ENCODE results near the gene NLRX1. TPM values are rescaled to one million over a fixed set of nuclear protein-coding genes. Genes with fewer than 3 reads are reported as not detected.
A peak's percentile ranks its signal among the peaks of the same experiment; 100 is the strongest.

NLRX1 gene
- total and polyA plus RNA-seq, 4 experiments from 2014 or later: 5.5 to 9.2 (median 8.1) TPM

- H3K27ac ChIP-seq (ENCODE audit: low read depth, low read length): no peak overlapping the region
- peak overlapping the region; percentile 26 to 85 (median 61) for H3K4me3 Mint-ChIP-seq
- no peaks in the 10 kb centered on the region for H3K36me3 ChIP-seq (ENCODE audit: insufficient read depth, low read length)
- POLR2A ChIA-PET (ENCODE audit: partially characterized antibody): interaction anchor here (1.0 to 3.3 kb wide), 14 partner anchors 15 to 137 kb away, joined by 3 to 44 read pairs (median 10); partner anchors contain the start of genes DPAGT1, HMBS, NLRX1 and VPS11
- H3K27ac Mint-ChIP-seq: peak overlapping the region in 5 of 7 donors; percentile 47 to 77 (median 68)
- H3K4me1 ChIP-seq (ENCODE audit: insufficient read depth, low read length): peaks cover 34% of the 10 kb centered on the region
- peaks cover 15 to 47% (median 27%) of the 10 kb centered on the region in 4 donors for H3K4me1 Mint-ChIP-seq
- no peaks in the 10 kb centered on the region for H3K27me3 Mint-ChIP-seq
- H3K4me3 ChIP-seq (ENCODE audit: low read length in 2 of 2): no peak overlapping the region
- intact Hi-C loops (cut with micrococcal nuclease): loop anchor here (1.0 to 5.0 kb wide), 3 partner anchors 37 to 118 kb away; no protein-coding TSS in a partner anchor
- no peaks in the 10 kb centered on the region for H3K27me3 ChIP-seq (ENCODE audit: insufficient read depth, low read length)
- CTCF ChIA-PET (ENCODE audit: partially characterized antibody): interaction anchor here (0.7 to 4.9 kb wide), 22 partner anchors 9 to 612 kb away, joined by 3 to 79 read pairs (median 5); partner anchors contain the start of genes HINFP and VPS11
- peaks cover 4 to 6% of the 10 kb centered on the region in 2 donors for H3K36me3 Mint-ChIP-seq
- no peaks in the 10 kb centered on the region for H3K9me3 ChIP-seq (ENCODE audit: control insufficient read depth in 1 of 2, low read length in 2 of 2)
- H3K9me3 Mint-ChIP-seq: no peaks in the 10 kb centered on the region
- no peak for DNase-seq
Measured at GRCh38 chr11:119205080-119205479, 36.6 kb downstream of the NLRX1 start.

- no peaks in the 10 kb centered on the region for H3K27me3 ChIP-seq (ENCODE audit: insufficient read depth, low read length)
- Mint-ChIP-seq H3K27me3 (no peaks in the 10 kb centered on the region), H3K9me3 (no peaks in the 10 kb centered on the region), H3K4me1 (peaks cover 15 to 54% (median 28%) of the 10 kb centered on the region in 4 donors), H3K36me3 (peaks cover 4 to 6% of the 10 kb centered on the region in 2 donors), H3K4me3 (peak within 1 kb of the TSS; percentile 91 to 100 (median 96)), H3K27ac (peak within 1 kb of the TSS; percentile 80 to 96 (median 94))
- H3K27ac ChIP-seq (ENCODE audit: low read depth, low read length): peak within 1 kb of the TSS; percentile 77
- DNase-seq: peak; percentile 91 to 95 (median 92)
- peaks cover 35% of the 10 kb centered on the region for H3K4me1 ChIP-seq (ENCODE audit: insufficient read depth, low read length)
- ChIA-PET POLR2A (ENCODE audit: partially characterized antibody) (interaction anchor here (0.5 to 3.3 kb wide), 37 partner anchors 8 to 415 kb away, joined by 3 to 44 read pairs (median 5); partner anchors contain the start of genes C2CD2L, DDX6, DPAGT1 and HMBS), CTCF (ENCODE audit: partially characterized antibody) (interaction anchor here (0.6 to 4.9 kb wide), 37 partner anchors 10 to 613 kb away, joined by 3 to 79 read pairs (median 5); partner anchors contain the start of genes HINFP and VPS11)
- H3K36me3 ChIP-seq (ENCODE audit: insufficient read depth, low read length): no peaks in the 10 kb centered on the region
- peak within 1 kb of the TSS; percentile 64 to 94 for H3K4me3 ChIP-seq (ENCODE audit: low read length in 2 of 2)
- intact Hi-C loops (cut with micrococcal nuclease): loop anchor here (1.0 to 5.0 kb wide), 5 partner anchors 23 to 117 kb away; no protein-coding TSS in a partner anchor
- no peaks in the 10 kb centered on the region for H3K9me3 ChIP-seq (ENCODE audit: control insufficient read depth in 1 of 2, low read length in 2 of 2)
Measured at GRCh38 chr11:119205574-119206510, 37.3 kb downstream of the NLRX1 start, which contains the start of gene CBL. TSS of gene CBL (plus strand) at chr11:119206339. CDS start at chr11:119206418, 79 bp downstream.

- H3K4me1 ChIP-seq (ENCODE audit: insufficient read depth, low read length): peaks cover 35% of the 10 kb centered on the region
- H3K4me1 Mint-ChIP-seq: peaks cover 15 to 57% (median 29%) of the 10 kb centered on the region in 4 donors
- H3K4me3 Mint-ChIP-seq: peak overlapping the region; percentile 91 to 100 (median 96)
- DNase-seq: peak; percentile 38 to 73 (median 45)
- H3K36me3 ChIP-seq (ENCODE audit: insufficient read depth, low read length): no peaks in the 10 kb centered on the region
- H3K27me3 ChIP-seq (ENCODE audit: insufficient read depth, low read length): no peaks in the 10 kb centered on the region
- peak overlapping the region; percentile 77 for H3K27ac ChIP-seq (ENCODE audit: low read depth, low read length)
- H3K27ac Mint-ChIP-seq: peak overlapping the region; percentile 80 to 96 (median 94)
- H3K27me3 Mint-ChIP-seq: no peaks in the 10 kb centered on the region
- CTCF ChIA-PET (ENCODE audit: partially characterized antibody): interaction anchor here (0.6 to 4.9 kb wide), 36 partner anchors 11 to 614 kb away, joined by 3 to 79 read pairs (median 5); partner anchors contain the start of genes HINFP and VPS11
- H3K9me3 ChIP-seq (ENCODE audit: control insufficient read depth in 1 of 2, low read length in 2 of 2): no peaks in the 10 kb centered on the region
- POLR2A ChIA-PET (ENCODE audit: partially characterized antibody): interaction anchor here (0.5 to 3.3 kb wide), 36 partner anchors 9 to 416 kb away, joined by 3 to 44 read pairs (median 5); partner anchors contain the start of genes C2CD2L, DDX6, DPAGT1 and HMBS
- H3K9me3 Mint-ChIP-seq: no peaks in the 10 kb centered on the region
- peak overlapping the region; percentile 64 to 94 for H3K4me3 ChIP-seq (ENCODE audit: low read length in 2 of 2)
- H3K36me3 Mint-ChIP-seq: peaks cover 4 to 6% of the 10 kb centered on the region in 2 donors
- intact Hi-C loops (cut with micrococcal nuclease): loop anchor here (1.0 to 5.0 kb wide), 3 partner anchors 22 to 78 kb away; no protein-coding TSS in a partner anchor
Measured at GRCh38 chr11:119206511-119207414, 38.2 kb downstream of the NLRX1 start.

DNA sequence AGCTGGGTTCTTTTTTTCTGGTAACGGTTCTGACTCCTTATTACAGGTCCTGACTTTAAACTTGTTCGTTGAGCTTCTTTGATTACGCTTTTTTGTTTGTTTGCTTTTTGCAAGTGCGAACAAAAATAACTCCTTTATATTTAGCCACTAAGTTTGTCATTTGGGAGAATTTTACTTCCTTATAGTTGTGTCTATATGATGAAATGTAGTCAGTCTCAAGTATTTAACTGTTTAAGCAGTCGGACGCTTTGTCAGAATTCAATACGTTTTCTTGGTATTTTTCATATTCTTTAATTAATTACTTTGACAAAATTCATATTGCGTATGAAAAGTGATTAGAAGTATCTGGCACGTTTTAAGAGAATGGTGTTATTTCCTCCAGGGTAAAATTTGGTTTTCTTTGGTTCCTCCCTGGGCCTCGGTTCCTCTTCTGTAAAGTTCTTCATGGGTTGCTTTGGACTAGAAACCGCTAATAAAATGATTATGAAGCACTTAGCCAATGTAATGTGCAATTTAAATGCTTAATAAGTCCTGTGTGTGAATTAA, 39.0 kb downstream of the NLRX1 start:
- Histone ChIP-seq H3K4me3 (ENCODE audit: low read length in 2 of 2) (peak overlapping the region; percentile 64 to 94), H3K36me3 (ENCODE audit: insufficient read depth, low read length) (no peaks in the 10 kb centered on the region), H3K9me3 (ENCODE audit: control insufficient read depth in 1 of 2, low read length in 2 of 2) (no peaks in the 10 kb centered on the region), H3K27me3 (ENCODE audit: insufficient read depth, low read length) (no peaks in the 10 kb centered on the region), H3K27ac (ENCODE audit: low read depth, low read length) (peak overlapping the region; percentile 34), H3K4me1 (ENCODE audit: insufficient read depth, low read length) (peaks cover 35% of the 10 kb centered on the region)
- POLR2A ChIA-PET (ENCODE audit: partially characterized antibody): interaction anchor here (1.2 to 3.3 kb wide), 8 partner anchors 8 to 76 kb away, joined by 4 to 44 read pairs (median 16); no protein-coding TSS in a partner anchor
- H3K4me1 Mint-ChIP-seq: peaks cover 15 to 57% (median 29%) of the 10 kb centered on the region in 4 donors
- CTCF ChIA-PET (ENCODE audit: partially characterized antibody): interaction anchor here (0.9 to 4.9 kb wide), 6 partner anchors 19 to 115 kb away, joined by 5 to 79 read pairs (median 30); no protein-coding TSS in a partner anchor
- H3K27ac Mint-ChIP-seq: peak overlapping the region; percentile 68 to 96 (median 94)
- intact Hi-C loops (cut with micrococcal nuclease): loop anchor here (2.0 to 5.0 kb wide), 2 partner anchors 21 to 35 kb away; no protein-coding TSS in a partner anchor
- peaks cover 4 to 6% of the 10 kb centered on the region in 2 donors for H3K36me3 Mint-ChIP-seq
- H3K4me3 Mint-ChIP-seq: peak overlapping the region; percentile 91 to 100 (median 96)
- H3K9me3 Mint-ChIP-seq: no peaks in the 10 kb centered on the region
- no peak for DNase-seq
- H3K27me3 Mint-ChIP-seq: no peaks in the 10 kb centered on the region

GRCh38 chr11:119209186-119209585, 40.7 kb downstream of the NLRX1 start:
- Mint-ChIP-seq H3K9me3 (no peaks in the 10 kb centered on the region), H3K36me3 (peaks cover 4 to 6% of the 10 kb centered on the region in 2 donors), H3K27ac (no peak overlapping the region), H3K27me3 (no peaks in the 10 kb centered on the region), H3K4me1 (peaks cover 17 to 70% (median 37%) of the 10 kb centered on the region in 4 donors), H3K4me3 (peak overlapping the region in 4 of 8 donors; percentile 11 to 58 (median 44))
- no peaks in the 10 kb centered on the region for H3K36me3 ChIP-seq (ENCODE audit: insufficient read depth, low read length)
- intact Hi-C loops (cut with micrococcal nuclease): loop anchor here (5.0 kb wide), 1 partner anchor 33 kb away; no protein-coding TSS in a partner anchor
- no peak for DNase-seq
- H3K4me1 ChIP-seq (ENCODE audit: insufficient read depth, low read length): peaks cover 41% of the 10 kb centered on the region
- CTCF ChIA-PET (ENCODE audit: partially characterized antibody): interaction anchor here (0.7 to 4.3 kb wide), 4 partner anchors 12 to 91 kb away, joined by 3 to 24 read pairs (median 7); no protein-coding TSS in a partner anchor
- no peaks in the 10 kb centered on the region for H3K9me3 ChIP-seq (ENCODE audit: control insufficient read depth in 1 of 2, low read length in 2 of 2)
- no peak overlapping the region for H3K27ac ChIP-seq (ENCODE audit: low read depth, low read length)
- no peaks in the 10 kb centered on the region for H3K27me3 ChIP-seq (ENCODE audit: insufficient read depth, low read length)
- POLR2A ChIA-PET (ENCODE audit: partially characterized antibody): no interaction called here
- no peak overlapping the region for H3K4me3 ChIP-seq (ENCODE audit: low read length in 2 of 2)

DNA sequence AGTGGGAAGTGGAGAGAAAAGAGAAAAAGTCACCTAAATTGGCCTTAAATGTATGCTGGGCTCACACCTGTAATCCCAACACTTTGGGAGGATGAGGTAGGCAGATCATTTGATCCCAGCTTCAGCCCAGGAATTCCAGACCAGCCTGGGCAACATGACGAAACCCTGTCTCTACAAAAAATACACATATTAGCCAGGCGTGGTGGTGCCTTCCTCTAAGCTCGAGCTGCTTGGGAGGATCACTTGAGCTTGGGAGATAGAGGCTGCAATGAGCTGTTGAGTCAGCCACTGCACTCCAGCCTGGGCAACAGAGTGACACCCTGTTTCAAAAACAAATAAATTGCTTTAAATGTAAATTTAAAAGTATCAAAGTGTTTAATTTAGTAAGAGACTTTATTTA, 41.5 kb downstream of the NLRX1 start:
- ChIA-PET CTCF (ENCODE audit: partially characterized antibody) (interaction anchor here (0.7 to 4.3 kb wide), 6 partner anchors 13 to 161 kb away, joined by 3 to 24 read pairs (median 6); no protein-coding TSS in a partner anchor), POLR2A (ENCODE audit: partially characterized antibody) (no interaction called here)
- Mint-ChIP-seq H3K27me3 (no peaks in the 10 kb centered on the region), H3K9me3 (no peaks in the 10 kb centered on the region), H3K36me3 (peaks cover 4 to 6% of the 10 kb centered on the region in 2 donors), H3K4me1 (peaks cover 24 to 71% (median 43%) of the 10 kb centered on the region in 4 donors), H3K27ac (peak overlapping the region in 2 of 7 donors; percentile 51 to 68), H3K4me3 (peak overlapping the region in 1 of 8 donors; percentile 45)
- H3K27me3 ChIP-seq (ENCODE audit: insufficient read depth, low read length): no peaks in the 10 kb centered on the region
- H3K9me3 ChIP-seq (ENCODE audit: control insufficient read depth in 1 of 2, low read length in 2 of 2): no peaks in the 10 kb centered on the region
- intact Hi-C loops (cut with micrococcal nuclease): no loop called here
- no peaks in the 10 kb centered on the region for H3K36me3 ChIP-seq (ENCODE audit: insufficient read depth, low read length)
- no peak overlapping the region for H3K4me3 ChIP-seq (ENCODE audit: low read length in 2 of 2)
- peaks cover 49% of the 10 kb centered on the region for H3K4me1 ChIP-seq (ENCODE audit: insufficient read depth, low read length)
- DNase-seq: no peak
- no peak overlapping the region for H3K27ac ChIP-seq (ENCODE audit: low read depth, low read length)
